Measurements from ENCODE around the gene GRM4. TPM values are rescaled to one million over a fixed set of nuclear protein-coding genes. Genes with fewer than 3 reads are reported as not detected.

GRM4 gene
- total and polyA plus RNA-seq, 9 of the 15 experiments (the other 6 are each of a cell fraction or from before 2014, with no cell fraction given): 0.18 TPM; not detected in 8

GRCh38 chr6:34155471-34156300, 9.8 kb upstream of the GRM4 start (continued):
- TF ChIP-seq SNIP1 (IDR thresholded peaks at IDR 0.05; ENCODE audit: low read depth) (no peak), FOXM1 (IDR thresholded peaks at IDR 0.05; ENCODE audit: low read depth) (no peak), FOXM1 (CRISPR knock-in tag; IDR thresholded peaks at IDR 0.05; ENCODE audit: low read depth) (no peak), ELK1 (CRISPR knock-in tag; IDR thresholded peaks at IDR 0.05) (no peak), NR2F6 (CRISPR knock-in tag; IDR thresholded peaks at IDR 0.05) (no peak), SRSF7 (optimal IDR thresholded peaks at IDR 0.05; ENCODE audit: low read depth, low read length) (no peak), RBM34 (IDR thresholded peaks at IDR 0.05; ENCODE audit: borderline replicate concordance, insufficient read depth, low read length) (no peak), CBX1 (IDR thresholded peaks at IDR 0.05; ENCODE audit: low read depth) (no peak), CHCHD3 (CRISPR knock-in tag; IDR thresholded peaks at IDR 0.05) (no peak), MTA1 (IDR thresholded peaks at IDR 0.05; ENCODE audit: borderline replicate concordance) (no peak), MIER1 (IDR thresholded peaks at IDR 0.05; ENCODE audit: low read depth) (no peak), NCOA6 (IDR thresholded peaks at IDR 0.05) (no peak)
